Loucy (cell line): ENCODE results near the gene AUP1.

Source experiments
- H2AFZ ChIP-seq: fragments of 200-600 bp; sonication (generic); 2 replicates; pipeline ENCODE4 v1.6.0; 2016; ENCODE audit warnings: antibody characterized with exemption, mild to moderate bottlenecking, low read length, moderate library complexity
- H3F3A ChIP-seq: fragments of 200-600 bp; 2 replicates; pipeline ENCODE4 v1.6.0; 2016; ENCODE audit warnings: antibody characterized with exemption, low read depth, mild to moderate bottlenecking
- H3K27me3 ChIP-seq: fragments of 200-600 bp; sonication (generic); 2 replicates; pipeline ENCODE4 v1.6.1; 2014; ENCODE audit warnings: low read length, mild to moderate bottlenecking; ENCODE audit not compliant: insufficient read depth, poor library complexity, severe bottlenecking
- H3K36me3 ChIP-seq: fragments of 200-600 bp; sonication (generic); 2 replicates; pipeline ENCODE4 v1.6.1; 2016; ENCODE audit warnings: low read length; ENCODE audit not compliant: insufficient read depth
- H3K4me1 ChIP-seq: fragments of 200-600 bp; sonication (generic); 2 replicates; pipeline ENCODE4 v1.5.1; 2014; ENCODE audit warnings: low read length, mild to moderate bottlenecking; ENCODE audit not compliant: insufficient read depth, poor library complexity, severe bottlenecking
- H3K4me2 ChIP-seq: fragments of 200-600 bp; sonication (generic); 2 replicates; pipeline ENCODE4 v1.6.0; 2014; ENCODE audit warnings: antibody characterized with exemption, low read length, low read depth, mild to moderate bottlenecking; ENCODE audit not compliant: poor library complexity, severe bottlenecking
- H3K4me3 ChIP-seq: fragments of 200-600 bp; sonication (generic); 2 replicates; pipeline ENCODE4 v1.5.1; 2014; ENCODE audit warnings: low read length, mild to moderate bottlenecking, mixed read lengths; ENCODE audit not compliant: poor library complexity, severe bottlenecking
- H3K79me2 ChIP-seq: fragments of 200-600 bp; sonication (generic); 2 replicates; pipeline ENCODE4 v1.6.1; 2014; ENCODE audit warnings: low read length; ENCODE audit not compliant: insufficient read depth
- H3K9ac ChIP-seq: fragments of 200-600 bp; sonication (generic); 2 replicates; pipeline ENCODE4 v1.6.0; 2014; ENCODE audit warnings: mild to moderate bottlenecking, low read depth, low read length, moderate library complexity; ENCODE audit not compliant: poor library complexity, severe bottlenecking
- H3K9me2 ChIP-seq: fragments of 200-600 bp; sonication (generic); replicated peaks from 2 replicates; pipeline ENCODE4 v1.6.1; 2016; ENCODE audit warnings: low read depth, low read length, mixed read lengths
- H3K9me3 ChIP-seq: fragments of 200-600 bp; sonication (generic); 2 replicates; pipeline ENCODE4 v1.6.1; 2014; ENCODE audit warnings: mild to moderate bottlenecking, antibody characterized with exemption, low read length, low read depth; ENCODE audit not compliant: insufficient read depth
- H4K20me1 ChIP-seq: fragments of 200-600 bp; sonication (generic); 2 replicates; pipeline ENCODE4 v1.6.0; 2014; ENCODE audit warnings: antibody characterized with exemption, low read length, mild to moderate bottlenecking; ENCODE audit not compliant: insufficient read depth, poor library complexity, severe bottlenecking
- EZH2phosphoT487 ChIP-seq: fragments of 200-600 bp; IDR thresholded peaks from 2 replicates; pipeline ENCODE4 v1.6.1; 2018; ENCODE audit warnings: antibody characterized with exemption, mild to moderate bottlenecking, moderate library complexity, borderline replicate concordance
- TF ChIP-seq, protein P1 (sequence below): fragments of 200-600 bp; sonication (generic); conservative IDR thresholded peaks from 2 replicates; pipeline ENCODE4 v1.5.1; 2014; ENCODE audit warnings: mild to moderate bottlenecking, antibody characterized with exemption, low read length

AUP1 gene

GRCh38 chr2:74528600-74529356 is 728 bp downstream of the AUP1 start:
- Histone ChIP-seq H3F3A (0 out of 2 replicates have a peak, but pooled peaks cover 3% of the 10 kb centered on the region), H3K4me2 (peak overlapping the region; percentile 100), H3K9ac (peak overlapping the region; percentile 93), H3K4me1 (peaks cover 35% of the 10 kb centered on the region), H3K79me2 (peaks cover 53% of the 10 kb centered on the region), H3K27me3 (peaks cover 4% of the 10 kb centered on the region), H3K4me3 (peak overlapping the region; percentile 100), H2AFZ (peak overlapping the region; percentile 80), H3K36me3 (peaks cover 20% of the 10 kb centered on the region; the same call in 1 of the 2 replicates), H3K9me3 (no peaks in the 10 kb centered on the region), H4K20me1 (peaks cover 22% of the 10 kb centered on the region), H3K9me2 (no peaks in the 10 kb centered on the region)
- TF ChIP-seq, protein P1, sequence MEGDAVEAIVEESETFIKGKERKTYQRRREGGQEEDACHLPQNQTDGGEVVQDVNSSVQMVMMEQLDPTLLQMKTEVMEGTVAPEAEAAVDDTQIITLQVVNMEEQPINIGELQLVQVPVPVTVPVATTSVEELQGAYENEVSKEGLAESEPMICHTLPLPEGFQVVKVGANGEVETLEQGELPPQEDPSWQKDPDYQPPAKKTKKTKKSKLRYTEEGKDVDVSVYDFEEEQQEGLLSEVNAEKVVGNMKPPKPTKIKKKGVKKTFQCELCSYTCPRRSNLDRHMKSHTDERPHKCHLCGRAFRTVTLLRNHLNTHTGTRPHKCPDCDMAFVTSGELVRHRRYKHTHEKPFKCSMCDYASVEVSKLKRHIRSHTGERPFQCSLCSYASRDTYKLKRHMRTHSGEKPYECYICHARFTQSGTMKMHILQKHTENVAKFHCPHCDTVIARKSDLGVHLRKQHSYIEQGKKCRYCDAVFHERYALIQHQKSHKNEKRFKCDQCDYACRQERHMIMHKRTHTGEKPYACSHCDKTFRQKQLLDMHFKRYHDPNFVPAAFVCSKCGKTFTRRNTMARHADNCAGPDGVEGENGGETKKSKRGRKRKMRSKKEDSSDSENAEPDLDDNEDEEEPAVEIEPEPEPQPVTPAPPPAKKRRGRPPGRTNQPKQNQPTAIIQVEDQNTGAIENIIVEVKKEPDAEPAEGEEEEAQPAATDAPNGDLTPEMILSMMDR, result peak; percentile 23
- no peak for TF ChIP-seq EZH2phosphoT487

DNA sequence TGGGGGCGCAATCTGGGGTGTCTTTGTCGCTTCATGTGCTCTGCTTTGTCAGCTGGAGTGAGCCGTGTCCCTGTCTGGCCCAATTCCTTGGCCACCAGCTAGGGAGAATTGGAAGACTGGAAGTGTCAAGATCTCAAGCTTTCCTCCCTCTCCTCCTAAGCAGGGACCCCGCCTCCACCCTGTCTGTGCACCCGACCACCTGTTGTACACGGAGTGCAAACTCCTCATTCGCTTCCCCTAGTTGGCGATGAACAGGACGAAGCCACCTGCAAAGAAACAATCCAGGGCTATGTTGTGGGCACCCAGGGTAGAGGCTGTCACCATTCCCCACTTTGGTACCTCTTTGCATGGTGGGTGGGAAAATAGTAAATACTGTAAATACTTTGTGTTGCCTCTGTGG is 1.8 kb downstream of the AUP1 start:
- peaks cover 19% of the 10 kb centered on the region; the same call in 1 of the 2 replicates for H3K36me3 ChIP-seq
- peak overlapping the region; percentile 100 for H3K4me2 ChIP-seq
- peak overlapping the region; percentile 100 for H3K4me3 ChIP-seq
- peak overlapping the region; percentile 93 for H3K9ac ChIP-seq
- peaks cover 4% of the 10 kb centered on the region for H3K27me3 ChIP-seq
- H3K9me3 ChIP-seq, result no peaks in the 10 kb centered on the region
- H2AFZ ChIP-seq, result no peak overlapping the region
- TF ChIP-seq EZH2phosphoT487, result no peak
- TF ChIP-seq, protein P1, result no peak
- peaks cover 35% of the 10 kb centered on the region for H3K4me1 ChIP-seq
- peaks cover 53% of the 10 kb centered on the region for H3K79me2 ChIP-seq
- H3K9me2 ChIP-seq, result no peaks in the 10 kb centered on the region
- 0 out of 2 replicates have a peak, but pooled peaks cover 3% of the 10 kb centered on the region for H3F3A ChIP-seq
- peaks cover 22% of the 10 kb centered on the region for H4K20me1 ChIP-seq

DNA sequence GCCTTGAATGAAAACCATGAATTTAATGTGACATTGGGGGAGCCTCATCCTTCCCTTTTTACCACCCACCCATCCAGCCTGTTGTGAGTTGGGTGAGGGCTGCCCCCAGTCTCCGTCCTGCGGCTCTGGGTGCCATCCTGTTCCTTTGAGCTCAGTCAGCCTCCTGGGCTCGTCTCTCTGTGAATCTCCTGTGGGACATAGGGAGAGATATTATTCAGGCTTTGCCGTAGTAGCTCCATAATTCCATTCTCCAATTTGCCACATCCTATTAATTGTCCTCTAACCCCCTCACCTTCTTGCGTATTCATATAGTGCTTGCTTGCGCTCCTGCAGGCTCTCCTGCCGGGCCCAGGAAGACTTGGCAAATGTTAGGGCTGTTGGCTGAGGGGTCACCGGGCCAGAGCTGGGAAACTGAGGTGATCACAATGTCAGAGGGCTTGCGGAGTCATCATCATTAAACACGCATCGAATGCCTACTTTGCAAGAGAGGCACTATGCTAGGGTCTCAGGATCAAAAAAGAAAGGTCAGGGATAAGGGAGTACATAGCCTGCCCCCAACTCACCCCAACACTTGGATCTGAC is 2.8 kb downstream of the AUP1 start:
- Histone ChIP-seq H3F3A (0 out of 2 replicates have a peak, but pooled peaks cover 3% of the 10 kb centered on the region), H3K9ac (no peak overlapping the region), H3K4me1 (peaks cover 31% of the 10 kb centered on the region), H3K9me3 (no peaks in the 10 kb centered on the region), H3K79me2 (peaks cover 50% of the 10 kb centered on the region), H3K27me3 (peaks cover 4% of the 10 kb centered on the region), H4K20me1 (peaks cover 18% of the 10 kb centered on the region), H3K4me3 (no peak overlapping the region), H3K4me2 (peak overlapping the region; percentile 100), H3K9me2 (no peaks in the 10 kb centered on the region), H2AFZ (no peak overlapping the region), H3K36me3 (peaks cover 17% of the 10 kb centered on the region; the same call in 1 of the 2 replicates)
- TF ChIP-seq, protein P1, result no peak
- TF ChIP-seq EZH2phosphoT487, result no peak
